GM23248 (cell line): Measurements from ENCODE around the gene BNIP3.

Experiments used
- EZH2 ChIP-seq: fragments of 200-600 bp; sonication (generic); IDR thresholded peaks from 2 replicates; pipeline ENCODE4 v1.6.1; 2018; ENCODE audit warnings: antibody characterized with exemption, mild to moderate bottlenecking; ENCODE audit not compliant: insufficient read depth, poor library complexity, severe bottlenecking
- EZH2phosphoT487 ChIP-seq: fragments of 200-600 bp; sonication (generic); IDR thresholded peaks from 2 replicates; pipeline ENCODE4 v1.6.1; 2018; ENCODE audit warnings: antibody characterized with exemption, moderate library complexity, mild to moderate bottlenecking, low read depth; ENCODE audit not compliant: insufficient read depth

DNA sequence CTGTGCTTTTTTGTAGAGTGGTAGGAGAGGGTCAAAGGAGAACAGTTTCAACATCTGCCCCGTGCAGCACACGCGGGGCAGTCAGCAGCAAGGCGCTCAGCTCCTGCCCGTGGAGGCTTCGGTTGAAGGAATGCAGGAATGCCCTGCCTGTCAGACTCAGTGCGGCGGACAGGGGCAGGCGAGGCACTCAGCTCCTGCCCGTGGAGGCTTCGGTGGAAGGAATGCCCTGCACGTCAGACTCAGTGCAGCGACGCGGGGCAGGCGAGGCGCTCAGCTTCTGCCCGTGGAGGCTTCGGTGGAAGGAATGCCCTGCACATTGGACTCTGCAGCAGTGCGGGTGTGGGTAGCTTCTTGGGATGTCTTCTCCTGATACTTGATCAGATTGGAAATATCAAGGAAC is 43.9 kb downstream of the BNIP3 start:
- no peak for TF ChIP-seq EZH2
- TF ChIP-seq EZH2phosphoT487: no peak
